ENCODE data around the gene HSF5.

Gene HSF5

DNA sequence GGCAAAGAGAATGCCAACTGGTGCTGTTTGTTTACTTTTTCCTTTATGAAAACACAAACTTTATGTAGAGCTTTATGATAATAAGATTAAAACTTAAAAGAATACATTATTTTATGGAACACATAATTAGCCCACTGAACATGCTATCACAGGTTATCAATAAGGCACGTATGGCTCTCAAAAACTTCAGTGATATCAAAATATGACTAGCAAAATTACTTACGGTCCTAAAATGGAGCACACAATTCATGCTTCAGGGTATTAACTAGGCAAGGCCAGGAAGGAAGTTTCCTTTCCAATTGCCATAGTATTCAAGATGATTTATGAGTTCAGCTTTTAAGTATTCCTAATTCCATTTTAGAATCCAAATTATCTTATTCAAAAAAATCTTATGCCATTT, 74.5 kb downstream of the HSF5 start:
- TF ChIP-seq TCF4 (CRISPR knock-in tag; IDR thresholded peaks at IDR 0.05; ENCODE audit: borderline replicate concordance): no peak
- no peak for TF ChIP-seq ESRRG (CRISPR knock-in tag; IDR thresholded peaks at IDR 0.05)
- TF ChIP-seq SNAI2 (CRISPR knock-in tag; IDR thresholded peaks at IDR 0.05): no peak
- TF ChIP-seq BACH2 (CRISPR knock-in tag; IDR thresholded peaks at IDR 0.05; ENCODE audit: borderline replicate concordance): no peak
- no peak for TF ChIP-seq ZFP3 (CRISPR knock-in tag; IDR thresholded peaks at IDR 0.05)
- no peak for TF ChIP-seq ARNTL (CRISPR knock-in tag; IDR thresholded peaks at IDR 0.05; ENCODE audit: borderline replicate concordance, low read depth)
- TF ChIP-seq ISL1 (CRISPR knock-in tag; IDR thresholded peaks at IDR 0.05): no peak
- no peak for TF ChIP-seq TOX (CRISPR knock-in tag; IDR thresholded peaks at IDR 0.05; ENCODE audit: borderline replicate concordance)
- TF ChIP-seq RARB (CRISPR knock-in tag; IDR thresholded peaks at IDR 0.05): no peak
- TF ChIP-seq PATZ1 (CRISPR knock-in tag; IDR thresholded peaks at IDR 0.05; ENCODE audit: borderline replicate concordance): no peak
- TF ChIP-seq CSRNP3 (CRISPR knock-in tag; IDR thresholded peaks at IDR 0.05): no peak
- no peak for TF ChIP-seq CREB5 (CRISPR knock-in tag; IDR thresholded peaks at IDR 0.05; ENCODE audit: low read depth)
- no peak for ATAC-seq

- ATAC-seq: no peak
- no peak for TF ChIP-seq ZNF565 (CRISPR knock-in tag; conservative IDR thresholded peaks at IDR 0.05; ENCODE audit: low read depth)
- TF ChIP-seq TCF4 (CRISPR knock-in tag; IDR thresholded peaks at IDR 0.05; ENCODE audit: borderline replicate concordance): no peak
- no peak for TF ChIP-seq CREB5 (CRISPR knock-in tag; IDR thresholded peaks at IDR 0.05; ENCODE audit: low read depth)
- TF ChIP-seq ZFP3 (CRISPR knock-in tag; IDR thresholded peaks at IDR 0.05): no peak
- no peak for TF ChIP-seq ZFP30 (CRISPR knock-in tag; IDR thresholded peaks at IDR 0.05)
- no peak for TF ChIP-seq OSR1 (CRISPR knock-in tag; IDR thresholded peaks at IDR 0.05)
- no peak for TF ChIP-seq GLIS3 (CRISPR knock-in tag; IDR thresholded peaks at IDR 0.05)
- TF ChIP-seq ZC3H10 (CRISPR knock-in tag; IDR thresholded peaks at IDR 0.05): no peak
- TF ChIP-seq PPARA (CRISPR knock-in tag; IDR thresholded peaks at IDR 0.05; ENCODE audit: borderline replicate concordance): no peak
Measured at GRCh38 chr17:58412961-58413586, 75.1 kb downstream of the HSF5 start.

DNA sequence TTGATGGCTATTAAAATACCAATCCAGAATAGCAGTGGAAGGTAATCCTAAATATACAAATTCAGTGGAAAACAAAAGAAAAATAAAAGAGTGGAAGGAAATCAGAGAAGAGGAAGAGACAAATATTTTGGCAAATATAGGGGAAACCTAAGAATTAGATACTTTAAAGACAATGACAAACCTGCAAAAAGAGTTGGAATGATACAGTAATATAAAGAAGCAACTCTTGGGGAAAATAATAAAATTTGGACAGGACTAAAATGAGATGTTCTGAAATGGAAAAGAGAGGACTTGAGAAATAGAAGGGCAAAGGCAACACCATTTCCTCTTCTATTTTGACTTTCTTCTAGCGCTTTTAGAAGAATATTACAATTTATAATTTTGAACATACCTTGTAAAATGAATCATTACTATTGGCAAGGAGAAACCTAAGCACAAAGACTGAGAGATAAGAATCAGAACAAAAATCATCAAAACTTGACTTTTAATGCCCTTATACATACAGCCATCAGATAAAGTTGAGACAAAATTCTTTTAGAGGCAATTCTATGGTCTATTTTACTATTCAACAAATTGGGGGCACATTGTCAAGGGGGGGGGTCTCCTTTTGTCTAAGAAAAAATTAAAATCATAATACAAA, 76.0 kb downstream of the HSF5 start:
- no peak for ATAC-seq
- TF ChIP-seq GLIS3 (CRISPR knock-in tag; IDR thresholded peaks at IDR 0.05) (no peak), TCF4 (CRISPR knock-in tag; IDR thresholded peaks at IDR 0.05; ENCODE audit: borderline replicate concordance) (no peak), PPARA (CRISPR knock-in tag; IDR thresholded peaks at IDR 0.05; ENCODE audit: borderline replicate concordance) (no peak)

- no peak for ATAC-seq
- TF ChIP-seq ZFP30 (CRISPR knock-in tag; IDR thresholded peaks at IDR 0.05): no peak
- TF ChIP-seq, protein P1, sequence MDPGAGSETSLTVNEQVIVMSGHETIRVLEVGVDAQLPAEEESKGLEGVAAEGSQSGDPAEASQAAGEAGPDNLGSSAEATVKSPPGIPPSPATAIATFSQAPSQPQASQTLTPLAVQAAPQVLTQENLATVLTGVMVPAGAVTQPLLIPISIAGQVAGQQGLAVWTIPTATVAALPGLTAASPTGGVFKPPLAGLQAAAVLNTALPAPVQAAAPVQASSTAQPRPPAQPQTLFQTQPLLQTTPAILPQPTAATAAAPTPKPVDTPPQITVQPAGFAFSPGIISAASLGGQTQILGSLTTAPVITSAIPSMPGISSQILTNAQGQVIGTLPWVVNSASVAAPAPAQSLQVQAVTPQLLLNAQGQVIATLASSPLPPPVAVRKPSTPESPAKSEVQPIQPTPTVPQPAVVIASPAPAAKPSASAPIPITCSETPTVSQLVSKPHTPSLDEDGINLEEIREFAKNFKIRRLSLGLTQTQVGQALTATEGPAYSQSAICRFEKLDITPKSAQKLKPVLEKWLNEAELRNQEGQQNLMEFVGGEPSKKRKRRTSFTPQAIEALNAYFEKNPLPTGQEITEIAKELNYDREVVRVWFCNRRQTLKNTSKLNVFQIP (CRISPR knock-in tag; IDR thresholded peaks at IDR 0.05; ENCODE audit: borderline replicate concordance, low read depth): no peak
- TF ChIP-seq ZC3H10 (CRISPR knock-in tag; IDR thresholded peaks at IDR 0.05): no peak
- no peak for TF ChIP-seq RARB (CRISPR knock-in tag; IDR thresholded peaks at IDR 0.05)
- no peak for TF ChIP-seq ZNF70 (CRISPR knock-in tag; IDR thresholded peaks at IDR 0.05)
- TF ChIP-seq PATZ1 (CRISPR knock-in tag; IDR thresholded peaks at IDR 0.05; ENCODE audit: borderline replicate concordance): no peak
- no peak for TF ChIP-seq CREB5 (CRISPR knock-in tag; IDR thresholded peaks at IDR 0.05; ENCODE audit: low read depth)
- TF ChIP-seq ISL1 (CRISPR knock-in tag; IDR thresholded peaks at IDR 0.05): no peak
- no peak for TF ChIP-seq BACH2 (CRISPR knock-in tag; IDR thresholded peaks at IDR 0.05; ENCODE audit: borderline replicate concordance)
- TF ChIP-seq ESRRG (CRISPR knock-in tag; IDR thresholded peaks at IDR 0.05): no peak
- TF ChIP-seq ARNTL (CRISPR knock-in tag; IDR thresholded peaks at IDR 0.05; ENCODE audit: borderline replicate concordance, low read depth): no peak
Measured at GRCh38 chr17:58411408-58411894, 76.8 kb downstream of the HSF5 start.
